Keratinocyte (primary cell): ENCODE data around the gene PLEKHN1. TPM values are rescaled to one million over a fixed set of nuclear protein-coding genes. Genes with fewer than 3 reads are reported as not detected.
"Not testable (repeated sequence)": the region's sequence is repeated elsewhere in the genome, so short reads cannot be mapped to it uniquely, and the experiment has no call there.

Experiments
- DNase-seq: peaks from one replicate; pipeline ENCODE4 v3.0.0-alpha.2; 2011; ENCODE audit warnings: low read depth, missing footprints, low spot score
- FAIRE-seq: peaks from 2 replicates; lab custom pipeline; 2011; peaks lifted over from hg19 to GRCh38; lab: Jason Lieb, UNC
- H2AFZ ChIP-seq: 2 replicates; pipeline ENCODE4 v1.6.0; 2012; ENCODE audit warnings: low read length, control low read depth, inconsistent platforms; ENCODE audit not compliant: control insufficient read depth
- H3K27ac ChIP-seq: 2 replicates; pipeline ENCODE4 v1.5.1; 2011; ENCODE audit warnings: low read length; ENCODE audit not compliant: control insufficient read depth, insufficient read depth
- H3K27me3 ChIP-seq: 3 replicates; pipeline ENCODE4 v1.6.0; 2011; ENCODE audit warnings: low read length; ENCODE audit not compliant: control insufficient read depth, insufficient read depth; ENCODE audit errors: extremely low read depth
- H3K36me3 ChIP-seq, 2 experiments: 2 replicates in 1 of 2; 3 replicates in 1 of 2; pipeline ENCODE4 v1.5.1; 2011; ENCODE audit warnings: low read length in 2 of 2, mild to moderate bottlenecking in 1 of 2; ENCODE audit not compliant: control insufficient read depth in 2 of 2, insufficient read depth in 2 of 2; ENCODE audit errors: extremely low read depth in 1 of 2
- H3K4me1 ChIP-seq: 3 replicates; pipeline ENCODE4 v1.5.1; 2011; ENCODE audit warnings: low read length; ENCODE audit not compliant: control insufficient read depth, insufficient read depth; ENCODE audit errors: extremely low read depth
- H3K4me2 ChIP-seq: 3 replicates; pipeline ENCODE4 v1.6.0; 2011; ENCODE audit warnings: low read depth, low read length; ENCODE audit not compliant: control insufficient read depth, insufficient read depth; ENCODE audit errors: extremely low read depth
- H3K4me3 ChIP-seq, 3 experiments: fragments of 200-600 bp in 1 of 3; sonication (generic) in 1 of 3; 2 replicates in 2 of 3; 3 replicates in 1 of 3; pipeline ENCODE4 v1.5.1; 2011 to 2016; ENCODE audit warnings: low read length in 3 of 3, mild to moderate bottlenecking in 3 of 3, control low read depth in 2 of 3, inconsistent platforms in 1 of 3, low read depth in 1 of 3, mixed read lengths in 1 of 3, mixed run types in 1 of 3, moderate library complexity in 1 of 3; ENCODE audit not compliant: control insufficient read depth in 2 of 3, insufficient read depth in 2 of 3; ENCODE audit errors: extremely low read depth in 1 of 3
- H3K79me2 ChIP-seq: 2 replicates; pipeline ENCODE4 v1.6.0; 2012; ENCODE audit warnings: low read length; ENCODE audit not compliant: control insufficient read depth, insufficient read depth
- H3K9ac ChIP-seq: 3 replicates; pipeline ENCODE4 v1.6.0; 2011; ENCODE audit warnings: low read length; ENCODE audit not compliant: control insufficient read depth, insufficient read depth; ENCODE audit errors: extremely low read depth
- H3K9me1 ChIP-seq: 3 replicates; pipeline ENCODE4 v1.6.0; 2011; ENCODE audit warnings: low read length; ENCODE audit not compliant: control insufficient read depth, insufficient read depth; ENCODE audit errors: extremely low read depth
- H3K9me3 ChIP-seq: 2 replicates; pipeline ENCODE4 v1.5.1; 2012; ENCODE audit warnings: low read depth, low read length; ENCODE audit not compliant: control insufficient read depth
- H4K20me1 ChIP-seq: 3 replicates; pipeline ENCODE4 v1.6.0; 2011; ENCODE audit warnings: low read length; ENCODE audit not compliant: control insufficient read depth, insufficient read depth; ENCODE audit errors: extremely low read depth
- EZH2 ChIP-seq: IDR thresholded peaks from one replicate; pipeline ENCODE4 v1.6.1; 2012; ENCODE audit warnings: inconsistent platforms, mild to moderate bottlenecking, low read length, moderate library complexity
- dilution Hi-C: fragments of 300-500 bp; cut with MboI; formaldehyde crosslinking; loops from one replicate; pipeline ENCODE4 v1.7.0; 2020; ENCODE audit warnings: low sequenced_read_pairs; ENCODE audit not compliant: extremely low pct_ligation_motif_present
- polyA plus RNA-seq, 5 experiments: library from polyadenylated mRNA; depleted of rRNA in 3 of 5; stranded (reverse) in 3 of 5; stranded (forward) in 1 of 5; unstranded in 1 of 5; fragments of >200 nt; gene quantifications; 1 replicate in 1 of 5; 2 replicates in 3 of 5; 3 replicates in 1 of 5; pipeline versions ENCODE4 v1.2.1 to v1.2.3, GENCODE V29; 2011 to 2012; ENCODE audit warnings: missing spikeins in 2 of 5, low read depth in 1 of 5, low replicate concordance in 1 of 5
- TF ChIP-seq, protein P1 (sequence below), 3 experiments: IDR thresholded peaks in 1 of 3; conservative IDR thresholded peaks in 1 of 3; optimal IDR thresholded peaks in 1 of 3; 2 replicates in 2 of 3; 3 replicates in 1 of 3; pipeline versions ENCODE3 to v1.5.1; 2011; ENCODE audit warnings: low read length in 3 of 3, mild to moderate bottlenecking in 3 of 3, moderate library complexity in 2 of 3, control low read depth in 1 of 3, inconsistent platforms in 1 of 3; ENCODE audit not compliant: insufficient read depth in 2 of 3; ENCODE audit errors: extremely low read depth in 1 of 3

The PLEKHN1 gene
- polyA plus RNA-seq, 1 donor (not counting 4 experiments of a cell fraction or from before 2014, with no cell fraction given) = 2.5 TPM

DNA sequence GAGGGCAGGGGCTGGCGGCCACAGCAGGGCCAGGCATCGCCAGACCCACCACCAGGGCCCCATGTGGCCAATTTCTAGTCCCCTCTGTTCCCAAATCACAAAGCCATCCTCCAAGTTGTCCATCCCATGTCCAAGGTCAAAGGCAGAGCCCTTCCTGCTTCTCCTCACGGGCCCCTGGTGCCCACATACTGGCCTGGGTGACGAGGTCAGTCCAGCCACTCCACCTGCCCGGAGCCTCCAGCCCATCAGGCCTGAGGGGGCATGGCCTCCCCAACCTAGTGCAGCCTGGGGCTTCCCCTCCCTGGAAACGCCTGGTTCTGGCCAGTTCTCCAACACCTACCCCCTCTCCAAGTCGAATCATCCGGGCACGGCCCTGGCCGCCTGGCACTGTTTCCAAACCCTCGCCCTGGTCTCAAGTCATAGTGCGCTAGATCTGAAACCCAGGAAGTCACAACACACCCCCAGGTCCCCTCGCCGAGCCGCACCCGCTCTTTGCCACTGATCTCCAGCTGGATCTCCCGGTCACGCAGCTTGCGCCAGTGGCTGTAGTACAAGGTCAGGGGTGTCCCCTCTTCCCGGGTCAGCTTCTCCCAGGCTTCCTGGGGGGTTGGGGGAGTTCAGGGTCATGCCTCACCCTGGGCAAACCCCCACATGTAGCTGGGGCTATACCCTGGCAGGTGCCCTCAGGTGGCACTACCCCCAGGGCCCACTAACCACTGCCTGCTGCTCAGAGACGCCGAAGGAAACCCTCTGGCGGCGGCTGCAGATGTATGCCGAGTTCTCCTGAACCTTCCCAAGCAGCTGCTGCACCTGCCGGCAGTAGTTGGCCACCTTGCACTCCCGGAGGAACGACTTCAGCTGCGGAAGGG is 20.4 kb upstream of the PLEKHN1 start:
- Histone ChIP-seq H4K20me1 (no peaks in the 10 kb centered on the region), H3K4me2 (no peak overlapping the region), H3K27ac (no peak overlapping the region), H3K9ac (no peak overlapping the region), H3K4me1 (peaks cover 5% of the 10 kb centered on the region), H3K36me3 (peaks cover 33 to 42% of the 10 kb centered on the region in 2 experiments), H3K79me2 (peaks cover 3% of the 10 kb centered on the region), H3K4me3 (no peak overlapping the region), H3K27me3 (peaks cover 25% of the 10 kb centered on the region), H3K9me1 (no peaks in the 10 kb centered on the region), H3K9me3 (no peaks in the 10 kb centered on the region), H2AFZ (no peak overlapping the region)
- TF ChIP-seq, protein P1, sequence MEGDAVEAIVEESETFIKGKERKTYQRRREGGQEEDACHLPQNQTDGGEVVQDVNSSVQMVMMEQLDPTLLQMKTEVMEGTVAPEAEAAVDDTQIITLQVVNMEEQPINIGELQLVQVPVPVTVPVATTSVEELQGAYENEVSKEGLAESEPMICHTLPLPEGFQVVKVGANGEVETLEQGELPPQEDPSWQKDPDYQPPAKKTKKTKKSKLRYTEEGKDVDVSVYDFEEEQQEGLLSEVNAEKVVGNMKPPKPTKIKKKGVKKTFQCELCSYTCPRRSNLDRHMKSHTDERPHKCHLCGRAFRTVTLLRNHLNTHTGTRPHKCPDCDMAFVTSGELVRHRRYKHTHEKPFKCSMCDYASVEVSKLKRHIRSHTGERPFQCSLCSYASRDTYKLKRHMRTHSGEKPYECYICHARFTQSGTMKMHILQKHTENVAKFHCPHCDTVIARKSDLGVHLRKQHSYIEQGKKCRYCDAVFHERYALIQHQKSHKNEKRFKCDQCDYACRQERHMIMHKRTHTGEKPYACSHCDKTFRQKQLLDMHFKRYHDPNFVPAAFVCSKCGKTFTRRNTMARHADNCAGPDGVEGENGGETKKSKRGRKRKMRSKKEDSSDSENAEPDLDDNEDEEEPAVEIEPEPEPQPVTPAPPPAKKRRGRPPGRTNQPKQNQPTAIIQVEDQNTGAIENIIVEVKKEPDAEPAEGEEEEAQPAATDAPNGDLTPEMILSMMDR (optimal IDR thresholded peaks at IDR 0.05 in 1 of 3, IDR thresholded peaks at IDR 0.05 in 1 of 3, conservative IDR thresholded peaks at IDR 0.05 in 1 of 3; ENCODE audit: extremely low read depth in 1 of 3, insufficient read depth in 2 of 3, low read length in 3 of 3) = no peak
- TF ChIP-seq EZH2 = no peak
- dilution Hi-C loops = no loop called here
- DNase-seq (no peak), FAIRE-seq (no peak)

DNA sequence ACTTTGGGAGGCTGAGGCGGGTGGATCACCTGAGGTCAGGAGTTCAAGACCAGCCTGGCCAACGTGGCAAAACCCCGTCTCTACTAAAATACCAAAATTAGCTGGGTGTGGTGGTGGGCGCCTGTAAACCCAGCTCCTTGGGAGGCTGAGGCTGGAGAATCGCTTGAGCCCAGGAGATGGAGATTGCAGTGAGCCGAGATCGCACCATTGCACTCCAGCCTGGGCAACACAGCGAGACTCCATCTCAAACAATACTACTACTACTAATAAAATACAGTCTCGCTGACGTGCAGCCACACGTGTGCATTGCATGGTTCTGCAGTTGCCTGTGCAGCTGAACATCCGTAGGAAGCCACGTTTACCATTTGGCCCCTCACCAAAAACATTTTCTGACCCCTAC is 19.5 kb upstream of the PLEKHN1 start:
- H3K9ac ChIP-seq, H3K27ac ChIP-seq, H4K20me1 ChIP-seq, DNase-seq, H2AFZ ChIP-seq, H3K4me3 ChIP-seq, dilution Hi-C loops, H3K79me2 ChIP-seq, FAIRE-seq, H3K4me2 ChIP-seq, H3K9me3 ChIP-seq, H3K9me1 ChIP-seq, H3K4me1 ChIP-seq: not testable (repeated sequence)
- Histone ChIP-seq H3K36me3 (peaks cover 42 to 46% of the 10 kb centered on the region in 2 experiments), H3K27me3 (peaks cover 17% of the 10 kb centered on the region)
